Testis (tissue), 2 donors: ENCODE measurements around the gene SEC63.

Source experiments
- POLR2A ChIP-seq: fragments of 450-650 bp; IDR thresholded peaks from one replicate; pipeline ENCODE4 v1.6.1; 2017; ENCODE audit warnings: antibody characterized with exemption, mild to moderate bottlenecking, moderate library complexity
- TF ChIP-seq, protein P1 (sequence below), 3 experiments: fragments of 450-650 bp in 2 of 3; fragments of 200-600 bp in 1 of 3; sonication (generic) in 1 of 3; IDR thresholded peaks; one replicate each; pipeline ENCODE4 v1.5.1; 2016 to 2019; ENCODE audit warnings: antibody characterized with exemption in 3 of 3, mild to moderate bottlenecking in 2 of 3, moderate library complexity in 1 of 3

- TF ChIP-seq, protein P1, sequence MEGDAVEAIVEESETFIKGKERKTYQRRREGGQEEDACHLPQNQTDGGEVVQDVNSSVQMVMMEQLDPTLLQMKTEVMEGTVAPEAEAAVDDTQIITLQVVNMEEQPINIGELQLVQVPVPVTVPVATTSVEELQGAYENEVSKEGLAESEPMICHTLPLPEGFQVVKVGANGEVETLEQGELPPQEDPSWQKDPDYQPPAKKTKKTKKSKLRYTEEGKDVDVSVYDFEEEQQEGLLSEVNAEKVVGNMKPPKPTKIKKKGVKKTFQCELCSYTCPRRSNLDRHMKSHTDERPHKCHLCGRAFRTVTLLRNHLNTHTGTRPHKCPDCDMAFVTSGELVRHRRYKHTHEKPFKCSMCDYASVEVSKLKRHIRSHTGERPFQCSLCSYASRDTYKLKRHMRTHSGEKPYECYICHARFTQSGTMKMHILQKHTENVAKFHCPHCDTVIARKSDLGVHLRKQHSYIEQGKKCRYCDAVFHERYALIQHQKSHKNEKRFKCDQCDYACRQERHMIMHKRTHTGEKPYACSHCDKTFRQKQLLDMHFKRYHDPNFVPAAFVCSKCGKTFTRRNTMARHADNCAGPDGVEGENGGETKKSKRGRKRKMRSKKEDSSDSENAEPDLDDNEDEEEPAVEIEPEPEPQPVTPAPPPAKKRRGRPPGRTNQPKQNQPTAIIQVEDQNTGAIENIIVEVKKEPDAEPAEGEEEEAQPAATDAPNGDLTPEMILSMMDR (IDR thresholded peaks at IDR 0.05), result no peak
- no peak for TF ChIP-seq POLR2A
Observed at GRCh38 chr6:108005961-108006360, 48.0 kb upstream of the SEC63 start.
